GM04503 (cell line): ENCODE results near the gene ADAMTS19.
"Not testable (repeated sequence)": the region's sequence is repeated elsewhere in the genome, so short reads cannot be mapped to it uniquely, and the experiment has no call there.

Source experiments
- DNase-seq: peaks from one replicate; pipeline ENCODE4 v3.0.0-alpha.2; 2012; ENCODE audit warnings: low read depth

Gene ADAMTS19

GRCh38 chr5:129601576-129601975 is 141.5 kb downstream of the ADAMTS19 start:
- DNase-seq = no peak

DNA sequence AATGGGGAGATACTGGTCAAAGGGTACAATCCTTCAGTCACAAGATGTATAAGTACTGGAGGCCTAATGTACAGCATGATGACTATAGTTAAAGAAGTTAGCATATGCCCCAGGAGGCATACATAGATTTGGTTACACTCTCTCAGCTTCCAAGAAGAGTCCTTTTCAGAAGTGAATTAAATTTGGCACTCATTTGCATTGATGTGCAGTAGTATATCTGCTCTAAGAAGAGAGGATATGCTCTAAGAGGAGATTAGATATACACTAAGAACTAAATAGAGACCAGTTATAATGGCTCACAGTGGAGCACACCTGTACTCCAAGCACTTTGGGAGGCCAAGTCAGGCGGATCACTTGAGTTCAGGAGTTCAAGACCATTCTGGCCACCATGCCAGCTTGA is 148.3 kb downstream of the ADAMTS19 start:
- DNase-seq = no peak

DNA sequence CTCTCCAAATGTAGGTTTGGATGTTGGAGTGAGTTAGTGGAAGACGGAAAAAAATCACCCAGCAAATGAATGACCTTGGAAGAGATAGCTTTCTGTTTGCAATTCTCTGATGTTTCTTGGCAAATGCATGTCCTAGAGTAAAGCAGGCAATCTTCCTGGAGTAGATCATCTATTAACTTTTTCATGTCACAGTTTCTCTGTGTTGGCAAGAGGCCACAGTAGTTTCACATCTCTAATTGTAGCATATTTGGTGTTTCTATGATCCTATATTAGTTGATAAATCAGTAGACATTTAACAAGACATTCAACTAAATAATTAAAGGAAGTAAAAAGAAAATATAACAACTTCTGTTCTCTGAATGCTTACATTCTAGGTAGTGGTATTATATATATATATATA is 149.6 kb downstream of the ADAMTS19 start:
- no peak for DNase-seq

DNA sequence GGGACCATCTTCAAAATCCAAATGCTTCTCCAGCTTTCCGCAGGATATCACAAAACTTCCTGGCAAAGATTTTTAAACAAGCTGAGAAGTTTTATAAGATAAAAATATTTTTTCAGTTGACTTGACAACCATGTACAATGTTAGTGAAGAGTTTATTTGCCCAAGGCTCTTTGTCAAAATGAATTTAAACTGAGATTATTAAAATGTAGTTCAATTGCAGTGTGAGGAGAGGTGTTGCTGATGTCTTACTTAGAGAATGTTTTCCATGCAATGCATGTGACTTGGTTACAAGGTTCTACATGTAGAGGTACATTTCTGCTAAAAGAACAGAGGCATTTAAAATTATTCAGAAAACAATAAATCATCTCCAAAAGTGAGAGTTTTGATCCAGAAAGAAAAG is 156.4 kb downstream of the ADAMTS19 start:
- no peak for DNase-seq

DNA sequence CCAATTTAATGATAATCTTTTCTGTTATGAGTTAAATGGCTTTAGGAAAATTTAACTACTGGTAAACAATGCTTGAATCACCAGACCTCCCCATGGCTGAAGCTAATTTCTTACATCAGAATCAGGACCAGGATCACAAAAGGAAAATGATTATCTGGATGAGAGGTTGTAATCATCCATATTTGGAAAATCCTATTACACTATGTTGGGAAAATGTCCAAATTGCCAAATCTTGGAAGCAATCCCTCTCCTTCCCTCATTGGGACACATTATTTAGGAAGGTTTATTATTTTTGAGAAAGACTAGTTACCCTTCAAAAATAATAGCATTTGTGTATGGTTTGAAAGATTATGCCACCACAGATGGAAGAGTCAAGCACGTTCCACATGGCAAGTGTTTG is 157.1 kb downstream of the ADAMTS19 start:
- no peak for DNase-seq

DNA sequence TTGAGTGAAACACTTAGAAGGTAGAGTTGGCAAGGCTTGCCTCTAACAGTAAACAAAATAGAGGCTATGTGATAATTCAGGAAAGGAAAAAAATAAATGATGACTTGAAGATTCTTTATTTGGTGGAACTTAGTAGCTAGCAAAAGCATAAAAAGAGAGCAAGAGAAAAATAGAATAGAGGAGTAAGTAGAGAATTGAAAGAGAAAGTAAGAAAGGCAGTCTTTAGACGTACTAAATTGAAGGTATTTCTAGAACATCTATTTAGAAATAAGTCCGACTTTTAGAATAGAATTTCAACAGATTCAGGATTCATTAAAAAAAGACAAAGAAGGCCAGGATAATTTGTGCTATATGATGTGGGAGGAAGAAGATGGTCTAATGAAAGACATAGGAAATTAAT is 159.7 kb downstream of the ADAMTS19 start:
- no peak for DNase-seq

GRCh38 chr5:129622531-129622930 is 162.4 kb downstream of the ADAMTS19 start:
- DNase-seq = no peak

- DNase-seq = no peak
These were observed 169.5 kb downstream of the ADAMTS19 start for GRCh38 chr5:129629575-129629974.

GRCh38 chr5:129630101-129630500 is 170.0 kb downstream of the ADAMTS19 start:
- no peak for DNase-seq

GRCh38 chr5:129631961-129632360 is 171.9 kb downstream of the ADAMTS19 start:
- no peak for DNase-seq

DNA sequence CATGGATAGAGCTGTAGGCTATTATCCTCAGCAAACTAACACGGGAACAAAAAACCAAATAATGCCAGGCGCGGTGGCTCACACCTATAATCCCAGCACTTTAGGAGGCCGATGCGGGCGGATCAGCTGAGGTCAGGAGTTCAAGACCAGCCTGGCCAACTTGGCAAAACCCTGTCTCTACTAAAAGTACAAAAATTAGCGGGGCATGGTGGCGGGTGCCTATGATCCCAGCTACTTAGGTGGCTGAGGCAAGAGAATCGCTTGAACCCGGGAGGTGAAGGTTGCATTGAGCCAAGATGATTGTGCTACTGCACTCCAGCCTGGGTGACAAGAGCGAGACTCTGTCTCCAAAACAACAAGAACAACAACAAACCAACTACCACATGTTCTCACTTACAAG is 177.4 kb downstream of the ADAMTS19 start:
- not testable (repeated sequence) for DNase-seq

GRCh38 chr5:129639331-129639730 is 179.2 kb downstream of the ADAMTS19 start:
- no peak for DNase-seq

DNA sequence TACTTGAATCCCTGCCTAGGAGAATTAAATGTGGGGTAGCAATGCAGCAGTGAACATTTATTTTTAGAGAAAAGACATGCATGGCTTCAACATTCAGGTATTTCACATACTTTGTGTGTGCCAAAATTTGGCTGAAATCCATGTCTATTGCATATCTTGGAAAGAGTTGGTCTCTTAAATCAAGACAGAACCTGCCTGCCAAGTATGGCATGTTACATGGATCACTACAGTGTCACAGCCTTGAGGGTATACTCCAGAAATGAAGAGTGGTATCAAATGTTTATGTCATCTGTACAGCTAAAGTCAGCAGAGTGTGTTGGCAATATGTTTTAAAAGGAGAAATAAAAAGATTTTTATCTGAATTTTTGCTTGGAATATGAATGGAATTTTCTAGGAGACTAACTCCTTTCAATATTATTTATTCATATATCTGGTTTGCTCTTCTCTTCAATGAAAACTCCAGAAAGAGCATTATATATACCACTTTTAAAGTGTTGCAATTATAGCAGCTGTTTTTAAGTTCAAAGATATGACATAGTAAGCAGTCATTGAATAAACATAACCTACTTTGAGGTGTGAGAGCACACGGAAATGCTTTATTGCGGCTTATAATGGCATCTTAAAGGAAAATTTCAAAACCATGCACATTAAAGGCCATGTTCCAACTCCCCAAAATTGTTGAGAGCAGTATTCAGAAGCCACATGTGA is 192.4 kb downstream of the ADAMTS19 start:
- no peak for DNase-seq

DNA sequence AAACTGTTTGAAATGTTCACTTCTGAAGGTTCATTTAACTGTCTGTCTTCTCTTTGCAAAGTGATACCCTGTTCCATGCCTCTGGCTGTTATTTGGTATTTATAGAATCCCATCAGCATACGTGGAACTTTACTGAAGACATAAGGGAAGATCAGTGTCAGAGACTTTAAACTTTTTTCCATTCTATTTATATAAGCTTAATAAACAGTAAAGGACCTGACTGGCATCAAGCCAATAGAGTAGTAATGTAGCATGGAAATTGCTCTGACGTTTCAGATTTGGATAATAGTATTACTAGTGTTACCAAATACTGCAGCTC is 192.9 kb downstream of the ADAMTS19 start:
- DNase-seq = no peak

GRCh38 chr5:129653442-129653841 is 193.3 kb downstream of the ADAMTS19 start:
- no peak for DNase-seq

DNA sequence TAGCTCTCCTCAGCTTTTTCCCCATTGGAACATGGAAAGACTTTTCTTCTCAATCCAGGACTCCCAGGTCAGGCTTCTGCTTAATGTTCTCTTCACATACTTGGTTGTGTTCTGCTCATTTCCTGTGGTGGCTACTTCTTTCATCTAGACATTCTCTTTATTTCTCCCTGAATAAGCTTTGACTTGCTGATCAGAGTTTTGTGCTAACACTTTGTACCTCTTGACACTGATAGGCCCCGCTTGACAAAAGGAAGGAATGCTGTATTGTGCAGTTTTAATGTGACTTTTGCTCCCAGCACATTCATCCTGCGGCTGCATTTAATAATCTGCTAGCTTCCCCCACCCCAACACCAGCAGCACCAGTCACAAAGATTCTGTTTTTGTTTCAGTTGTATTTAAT is 196.9 kb downstream of the ADAMTS19 start:
- DNase-seq = no peak

DNA sequence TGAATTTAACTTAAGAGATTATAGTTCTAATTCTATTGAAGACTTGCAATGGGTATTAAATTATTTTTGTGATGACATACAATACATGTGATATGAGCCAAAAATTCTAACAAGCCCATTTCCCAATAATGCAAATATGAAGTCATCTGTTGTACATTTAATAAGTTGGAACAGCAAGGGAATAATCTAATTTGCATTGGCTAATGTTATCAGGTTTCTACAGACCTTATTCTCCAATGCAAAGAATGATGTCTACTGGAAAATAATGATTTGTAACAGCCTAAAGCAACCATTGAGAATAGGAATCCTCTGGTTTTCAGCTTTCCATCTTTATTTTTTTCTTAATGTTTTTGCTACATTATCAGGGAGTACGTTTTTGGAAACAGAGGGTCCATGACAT is 198.7 kb downstream of the ADAMTS19 start:
- no peak for DNase-seq

GRCh38 chr5:129661366-129662035 is 201.4 kb downstream of the ADAMTS19 start:
- DNase-seq = no peak

GRCh38 chr5:129664336-129664937 is 204.3 kb downstream of the ADAMTS19 start:
- DNase-seq = no peak

DNA sequence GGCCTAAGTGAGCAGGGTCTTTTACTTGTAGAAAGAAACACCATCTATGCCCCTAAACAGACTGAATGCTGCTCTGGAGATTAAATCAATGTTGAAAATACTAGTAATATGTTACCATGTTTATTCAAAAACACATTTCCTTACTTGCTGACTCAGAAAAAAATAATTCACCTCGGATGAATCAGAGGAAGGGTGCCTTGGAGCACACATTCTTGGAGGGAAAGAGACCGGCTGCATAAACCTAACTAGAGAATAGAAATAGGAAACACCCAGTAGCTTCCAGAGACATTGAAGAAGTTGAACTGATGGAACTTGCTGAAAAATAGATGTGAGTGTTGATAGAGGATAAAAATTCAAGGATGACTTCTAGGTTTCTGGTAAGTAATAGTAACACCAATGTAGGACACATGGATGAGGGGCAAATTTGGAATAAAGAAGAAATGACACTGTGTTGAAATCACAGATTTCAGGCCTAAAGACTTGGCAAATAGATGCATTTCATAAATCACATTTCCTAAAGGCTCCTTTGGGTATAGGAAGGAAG is 210.9 kb downstream of the ADAMTS19 start:
- DNase-seq = peak; percentile 2

GRCh38 chr5:129672006-129672405 is 211.9 kb downstream of the ADAMTS19 start:
- no peak for DNase-seq

DNA sequence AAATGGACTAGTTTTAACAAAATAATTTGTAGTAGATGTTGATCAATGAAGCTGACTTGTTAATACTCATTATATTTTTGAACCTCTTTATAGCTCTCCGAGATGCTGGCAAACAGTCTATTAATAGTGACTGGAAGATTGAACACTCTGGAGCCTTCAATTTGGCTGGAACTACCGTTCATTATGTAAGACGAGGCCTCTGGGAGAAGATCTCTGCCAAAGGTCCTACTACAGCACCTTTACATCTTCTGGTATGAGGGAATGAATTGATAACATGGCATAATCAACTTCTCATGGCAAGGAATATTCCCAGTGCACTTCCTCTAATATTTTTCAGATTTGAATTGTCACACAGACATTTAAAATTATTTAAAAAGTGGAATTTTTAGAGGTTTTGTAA is 219.6 kb downstream of the ADAMTS19 start:
- DNase-seq = no peak

GRCh38 chr5:129687941-129688340 is 227.8 kb downstream of the ADAMTS19 start:
- DNase-seq = no peak
